HCT116 (cell line): Measurements from ENCODE around the gene SAMD14.

Experiments
- EZH2 ChIP-seq: fragments of 200-600 bp; sonication (generic); IDR thresholded peaks from 2 replicates; pipeline ENCODE4 v1.6.1; 2017; ENCODE audit warnings: antibody characterized with exemption, mixed run types
- POLR2A ChIP-seq: IDR thresholded peaks from 2 replicates; pipeline ENCODE4 v1.7.0; 2011; ENCODE audit warnings: borderline replicate concordance; ENCODE audit not compliant: insufficient read depth, insufficient read length; ENCODE audit errors: extremely low read depth
- POLR2AphosphoS5 ChIP-seq: IDR thresholded peaks from 2 replicates; pipeline ENCODE4 v1.6.1; 2011; ENCODE audit warnings: mild to moderate bottlenecking, low read depth, low read length, moderate library complexity
- TF ChIP-seq, protein P1 (sequence below), 3 experiments: fragments of 200-600 bp in 1 of 3; sonication (generic) in 1 of 3; IDR thresholded peaks in 2 of 3; conservative IDR thresholded peaks in 1 of 3; 2 replicates each; pipeline ENCODE4 v1.5.1; 2012 to 2017; ENCODE audit warnings: low read depth in 2 of 3, low read length in 2 of 3, antibody characterized with exemption in 1 of 3, borderline replicate concordance in 1 of 3, control low read depth in 1 of 3, mild to moderate bottlenecking in 1 of 3, mixed read lengths in 1 of 3, mixed run types in 1 of 3, moderate library complexity in 1 of 3; ENCODE audit not compliant: insufficient read depth in 1 of 3

DNA sequence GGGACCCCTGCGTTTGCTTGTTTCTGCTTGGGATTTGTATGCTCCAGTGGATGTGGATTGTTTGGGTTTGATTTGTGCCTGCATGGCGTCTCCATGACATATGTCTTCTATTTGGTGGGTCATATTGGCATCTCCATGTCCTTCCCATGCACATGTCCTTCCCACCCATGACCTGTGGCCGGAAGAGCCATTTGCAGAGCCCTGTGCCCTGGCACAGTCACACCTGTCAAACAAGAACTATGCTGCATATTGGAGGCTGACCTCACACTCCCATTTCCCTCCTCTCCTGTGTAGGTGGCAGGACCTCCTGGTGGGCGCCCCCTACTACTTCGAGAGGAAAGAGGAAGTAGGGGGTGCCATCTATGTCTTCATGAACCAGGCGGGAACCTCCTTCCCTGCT is 58.3 kb downstream of the SAMD14 start:
- TF ChIP-seq POLR2A (no peak), EZH2 (no peak), POLR2AphosphoS5 (no peak)
- TF ChIP-seq, protein P1, sequence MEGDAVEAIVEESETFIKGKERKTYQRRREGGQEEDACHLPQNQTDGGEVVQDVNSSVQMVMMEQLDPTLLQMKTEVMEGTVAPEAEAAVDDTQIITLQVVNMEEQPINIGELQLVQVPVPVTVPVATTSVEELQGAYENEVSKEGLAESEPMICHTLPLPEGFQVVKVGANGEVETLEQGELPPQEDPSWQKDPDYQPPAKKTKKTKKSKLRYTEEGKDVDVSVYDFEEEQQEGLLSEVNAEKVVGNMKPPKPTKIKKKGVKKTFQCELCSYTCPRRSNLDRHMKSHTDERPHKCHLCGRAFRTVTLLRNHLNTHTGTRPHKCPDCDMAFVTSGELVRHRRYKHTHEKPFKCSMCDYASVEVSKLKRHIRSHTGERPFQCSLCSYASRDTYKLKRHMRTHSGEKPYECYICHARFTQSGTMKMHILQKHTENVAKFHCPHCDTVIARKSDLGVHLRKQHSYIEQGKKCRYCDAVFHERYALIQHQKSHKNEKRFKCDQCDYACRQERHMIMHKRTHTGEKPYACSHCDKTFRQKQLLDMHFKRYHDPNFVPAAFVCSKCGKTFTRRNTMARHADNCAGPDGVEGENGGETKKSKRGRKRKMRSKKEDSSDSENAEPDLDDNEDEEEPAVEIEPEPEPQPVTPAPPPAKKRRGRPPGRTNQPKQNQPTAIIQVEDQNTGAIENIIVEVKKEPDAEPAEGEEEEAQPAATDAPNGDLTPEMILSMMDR (IDR thresholded peaks at IDR 0.05 in 2 of 3, conservative IDR thresholded peaks at IDR 0.05 in 1 of 3; ENCODE audit: borderline replicate concordance in 1 of 3, insufficient read depth in 1 of 3, low read depth in 2 of 3, low read length in 2 of 3): no peak
